Neuronal stem cell (in vitro differentiated cells): ENCODE results near the gene TSPOAP1.
A peak's percentile ranks its signal among the peaks of the same experiment; 100 is the strongest.

ENCODE experiments used
- DNase-seq: peaks from one replicate; pipeline ENCODE4 v3.0.0-alpha.2; 2013; ENCODE audit warnings: low spot score
- H2AFZ ChIP-seq: one replicate; pipeline ENCODE4 v1.6.1; 2013; ENCODE audit warnings: mild to moderate bottlenecking, low read length, inconsistent platforms
- H2AK5ac ChIP-seq: 2 replicates; pipeline ENCODE4 v1.6.1; 2013; ENCODE audit warnings: low read depth, mild to moderate bottlenecking, inconsistent platforms, low read length, moderate library complexity, mixed read lengths
- H2BK120ac ChIP-seq: 2 replicates; pipeline ENCODE4 v1.6.1; 2013; ENCODE audit warnings: low read depth, mild to moderate bottlenecking, inconsistent platforms, low read length, moderate library complexity, mixed read lengths
- H2BK12ac ChIP-seq: one replicate; pipeline ENCODE4 v1.6.1; 2013; ENCODE audit warnings: low read length, inconsistent platforms
- H2BK15ac ChIP-seq: 2 replicates; pipeline ENCODE4 v1.6.1; 2013; ENCODE audit warnings: mild to moderate bottlenecking, low read length, inconsistent platforms, mixed read lengths
- H2BK5ac ChIP-seq: one replicate; pipeline ENCODE4 v1.6.1; 2013; ENCODE audit warnings: inconsistent platforms, mild to moderate bottlenecking, low read length, moderate library complexity
- H3K14ac ChIP-seq: one replicate; pipeline ENCODE4 v1.6.1; 2013; ENCODE audit warnings: low read length, inconsistent platforms
- H3K18ac ChIP-seq: 2 replicates; pipeline ENCODE4 v1.6.1; 2013; ENCODE audit warnings: low read length, inconsistent platforms
- H3K23ac ChIP-seq: 2 replicates; pipeline ENCODE4 v1.6.1; 2013; ENCODE audit warnings: low read depth, mild to moderate bottlenecking, mixed read lengths, low read length, inconsistent platforms; ENCODE audit not compliant: poor library complexity
- H3K27ac ChIP-seq: replicated peaks from 3 replicates; pipeline ENCODE4 v1.5.1; 2013; ENCODE audit warnings: low read length, inconsistent platforms
- H3K27me3 ChIP-seq, 3 experiments: 2 replicates each; pipeline ENCODE4 v1.6.1; 2013; ENCODE audit warnings: low read length in 3 of 3, mild to moderate bottlenecking in 2 of 3, inconsistent platforms in 1 of 3, low read depth in 1 of 3, mixed read lengths in 1 of 3, moderate library complexity in 1 of 3; ENCODE audit not compliant: control insufficient read depth in 3 of 3, insufficient read depth in 3 of 3
- H3K36me3 ChIP-seq, 2 donors: replicated peaks in 1 of 2; 2 replicates each; pipeline ENCODE4 v1.6.1; 2013; ENCODE audit warnings: low read length in 2 of 2; ENCODE audit not compliant: control insufficient read depth in 2 of 2, insufficient read depth in 2 of 2
- H3K4ac ChIP-seq: 2 replicates; pipeline ENCODE4 v1.6.1; 2013; ENCODE audit warnings: inconsistent platforms, mild to moderate bottlenecking, low read length, moderate library complexity
- H3K4me1 ChIP-seq, 2 donors: 1 replicate in 1 of 2; 2 replicates in 1 of 2; pipeline ENCODE4 v1.6.1; 2013; ENCODE audit warnings: low read length in 2 of 2, low read depth in 1 of 2; ENCODE audit not compliant: control insufficient read depth in 2 of 2, insufficient read depth in 1 of 2
- H3K4me2 ChIP-seq: one replicate; pipeline ENCODE4 v1.6.1; 2013; ENCODE audit warnings: mild to moderate bottlenecking, low read length, inconsistent platforms; ENCODE audit not compliant: insufficient read depth, poor library complexity, severe bottlenecking
- H3K4me3 ChIP-seq, 2 donors: 2 replicates each; pipeline ENCODE4 v1.5.1; 2013; ENCODE audit warnings: low read length in 2 of 2, mild to moderate bottlenecking in 2 of 2, inconsistent platforms in 1 of 2, moderate library complexity in 1 of 2
- H3K79me1 ChIP-seq: one replicate; pipeline ENCODE4 v1.6.1; 2013; ENCODE audit warnings: low read depth, mild to moderate bottlenecking, inconsistent platforms, low read length, moderate library complexity
- H3K9ac ChIP-seq: one replicate; pipeline ENCODE4 v1.6.1; 2013; ENCODE audit warnings: mild to moderate bottlenecking, low read depth, low read length, inconsistent platforms; ENCODE audit not compliant: poor library complexity
- H3K9me3 ChIP-seq, 2 donors: replicated peaks in 1 of 2; 2 replicates each; pipeline versions ENCODE3 to v1.6.1; 2013; ENCODE audit warnings: low read length in 2 of 2, mild to moderate bottlenecking in 2 of 2, inconsistent platforms in 1 of 2, low read depth in 1 of 2, mixed read lengths in 1 of 2, moderate library complexity in 1 of 2; ENCODE audit not compliant: control insufficient read depth in 2 of 2, insufficient read depth in 1 of 2
- H4K8ac ChIP-seq: one replicate; pipeline ENCODE4 v1.6.1; 2013; ENCODE audit warnings: low read depth, mild to moderate bottlenecking, inconsistent platforms, low read length, moderate library complexity
- H4K91ac ChIP-seq: one replicate; pipeline ENCODE4 v1.6.1; 2013; ENCODE audit warnings: low read length, low read depth, mild to moderate bottlenecking, inconsistent platforms; ENCODE audit not compliant: poor library complexity
- WGBS, 2 donors: extraction: QIAGEN DNeasy Blood & Tissue Kit; methylation state at CpG; one replicate each; pipeline ENCODE4 v1.1.7; 2013; ENCODE audit warnings: missing lambda C conversion rate in 2 of 2, mixed read lengths in 1 of 2; ENCODE audit not compliant: insufficient read length in 2 of 2, insufficient replicate concordance in 1 of 2; ENCODE audit errors: extremely low coverage in 2 of 2; 5-methylcytosine and 5-hydroxymethylcytosine counted together

The TSPOAP1 gene

DNA sequence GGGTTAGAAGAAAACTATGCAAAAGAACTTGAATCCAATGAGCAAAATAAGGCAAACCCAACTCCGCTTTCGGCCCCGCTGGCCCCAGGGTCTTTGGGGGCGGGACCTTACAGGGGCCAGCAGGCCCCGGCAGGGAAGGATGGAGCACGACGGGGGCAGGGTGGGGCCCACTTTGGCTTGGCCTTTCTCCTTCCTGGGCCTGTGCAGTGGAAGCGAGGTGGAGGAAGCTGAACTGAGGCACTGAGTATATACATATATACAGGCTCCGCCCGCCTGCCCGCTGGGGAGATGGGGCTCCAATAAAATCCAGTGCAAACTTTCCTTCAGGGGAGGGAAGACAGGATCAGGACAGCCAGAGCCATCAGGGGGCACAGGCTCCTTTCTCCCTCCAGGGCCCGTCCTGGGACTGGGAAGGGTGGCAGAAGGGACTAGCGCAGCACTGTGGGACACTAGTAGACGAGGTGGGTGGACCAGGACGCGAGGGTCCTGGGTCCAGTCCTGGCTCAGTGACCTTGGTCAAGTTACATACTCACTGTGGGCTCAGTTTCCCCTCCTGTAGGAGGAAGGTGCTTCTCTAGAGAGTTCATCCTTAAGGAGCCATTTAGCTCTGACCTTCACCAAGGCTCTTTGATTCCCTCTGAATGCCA, 27.0 kb downstream of the TSPOAP1 start:
- Histone ChIP-seq H2BK12ac (no peak overlapping the region), H3K23ac (no peak overlapping the region), H3K4me2 (no peak overlapping the region), H3K14ac (no peak overlapping the region), H4K91ac (no peak overlapping the region), H3K9me3 (no peaks in the 10 kb centered on the region), H2AK5ac (peak overlapping the region; percentile 8), H3K36me3 (peaks cover 0 to 1% of the 10 kb centered on the region in 2 donors), H2BK120ac (peak overlapping the region; percentile 6), H3K79me1 (no peaks in the 10 kb centered on the region), H3K4me1 (peaks cover 0 to 5% of the 10 kb centered on the region in 2 donors), H2BK15ac (no peak overlapping the region), H3K4ac (no peak overlapping the region), H2AFZ (peak overlapping the region; percentile 69), H3K27me3 (no peaks in the 10 kb centered on the region), H3K9ac (no peak overlapping the region), H4K8ac (no peak overlapping the region), H3K18ac (no peak overlapping the region), H3K27ac (no peak overlapping the region), H2BK5ac (peak overlapping the region; percentile 68), H3K4me3 (no peak overlapping the region)
- no peak for DNase-seq
- WGBS, 2 donors, result no CpG with 5 or more reads among the region's 16 CpGs

GRCh38 chr17:58300336-58300735, 28.3 kb downstream of the TSPOAP1 start:
- no peak overlapping the region for H4K8ac ChIP-seq
- no peaks in the 10 kb centered on the region for H3K9me3 ChIP-seq
- H2BK12ac ChIP-seq, result no peak overlapping the region
- no peak overlapping the region for H2BK15ac ChIP-seq
- no peak overlapping the region for H4K91ac ChIP-seq
- no peak overlapping the region for H3K27ac ChIP-seq
- WGBS, 2 donors, result no CpG with 5 or more reads among the region's 6 CpGs
- peaks cover 0 to 1% of the 10 kb centered on the region in 2 donors for H3K36me3 ChIP-seq
- H3K4ac ChIP-seq, result no peak overlapping the region
- peaks cover 0 to 5% of the 10 kb centered on the region in 2 donors for H3K4me1 ChIP-seq
- no peak overlapping the region for H3K4me3 ChIP-seq
- no peak overlapping the region for H3K18ac ChIP-seq
- no peaks in the 10 kb centered on the region for H3K27me3 ChIP-seq
- no peak overlapping the region for H3K23ac ChIP-seq
- H3K4me2 ChIP-seq, result no peak overlapping the region
- no peaks in the 10 kb centered on the region for H3K79me1 ChIP-seq
- H2BK5ac ChIP-seq, result no peak overlapping the region
- H2AFZ ChIP-seq, result no peak overlapping the region
- no peak overlapping the region for H3K9ac ChIP-seq
- H2AK5ac ChIP-seq, result no peak overlapping the region
- DNase-seq, result no peak
- H3K14ac ChIP-seq, result no peak overlapping the region
- H2BK120ac ChIP-seq, result no peak overlapping the region

DNA sequence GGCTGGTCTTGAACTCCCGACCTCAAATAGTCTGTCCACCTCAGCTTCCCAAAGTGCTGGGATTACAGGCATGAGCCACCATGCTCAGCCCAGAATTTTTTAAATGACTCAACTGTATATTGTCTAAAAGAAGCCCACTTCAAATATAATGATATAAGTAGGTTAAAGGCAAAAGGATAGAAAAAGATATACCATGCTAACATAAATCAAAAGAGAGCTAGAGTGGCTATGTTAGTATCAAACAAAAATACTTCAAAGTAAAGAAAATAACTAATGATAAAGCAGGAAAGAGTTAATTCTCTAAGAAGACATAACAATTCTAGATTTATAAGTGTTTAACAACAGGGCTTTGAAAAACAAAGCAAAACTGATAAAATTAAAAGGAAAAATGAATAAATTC, 34.6 kb downstream of the TSPOAP1 start:
- Histone ChIP-seq H3K4me3 (no peak overlapping the region), H3K36me3 (no peaks in the 10 kb centered on the region), H3K9me3 (no peaks in the 10 kb centered on the region), H2BK120ac (no peak overlapping the region), H2BK12ac (no peak overlapping the region), H3K9ac (no peak overlapping the region), H3K4me1 (no peaks in the 10 kb centered on the region), H3K23ac (no peak overlapping the region), H2BK5ac (no peak overlapping the region), H2AFZ (no peak overlapping the region), H3K4me2 (no peak overlapping the region), H3K27ac (no peak overlapping the region), H4K91ac (no peak overlapping the region), H3K18ac (no peak overlapping the region), H3K79me1 (no peaks in the 10 kb centered on the region), H2AK5ac (no peak overlapping the region), H2BK15ac (no peak overlapping the region), H3K4ac (no peak overlapping the region), H3K14ac (no peak overlapping the region), H3K27me3 (peaks cover 0 to 27% (median 0%) of the 10 kb centered on the region in 3 experiments), H4K8ac (no peak overlapping the region)
- no peak for DNase-seq
- WGBS, 2 donors, result no CpG with 5 or more reads among the region's 1 CpG

DNA sequence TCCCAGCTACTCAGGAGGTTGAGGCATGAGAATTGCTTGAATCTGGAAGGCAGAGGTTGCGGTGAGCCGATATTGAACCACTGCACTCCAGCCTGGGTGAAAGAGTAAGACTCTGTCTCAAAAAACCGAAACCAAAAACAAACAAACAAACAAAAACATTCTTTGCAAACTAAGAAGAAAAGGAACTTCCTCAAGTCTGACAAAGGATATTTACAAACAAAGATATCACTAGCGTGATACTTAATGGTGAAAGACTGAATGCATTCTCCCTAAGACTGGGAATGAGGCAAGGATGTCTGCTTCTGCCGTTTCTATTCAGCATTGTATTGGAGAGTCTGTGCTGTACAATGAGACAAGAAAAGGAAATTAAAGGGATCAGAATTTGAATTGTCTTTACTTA, 37.3 kb downstream of the TSPOAP1 start:
- H2AK5ac ChIP-seq, result no peak overlapping the region
- no peak overlapping the region for H3K23ac ChIP-seq
- no peaks in the 10 kb centered on the region for H3K79me1 ChIP-seq
- no peak overlapping the region for H3K4me3 ChIP-seq
- no peak overlapping the region for H2BK12ac ChIP-seq
- H3K18ac ChIP-seq, result no peak overlapping the region
- no peaks in the 10 kb centered on the region for H3K36me3 ChIP-seq
- H3K27me3 ChIP-seq, result peaks cover 0 to 27% (median 0%) of the 10 kb centered on the region in 3 experiments
- DNase-seq, result no peak
- H2BK5ac ChIP-seq, result no peak overlapping the region
- no peaks in the 10 kb centered on the region for H3K9me3 ChIP-seq
- no peak overlapping the region for H3K27ac ChIP-seq
- H2BK15ac ChIP-seq, result no peak overlapping the region
- no peak overlapping the region for H3K9ac ChIP-seq
- no peak overlapping the region for H3K4me2 ChIP-seq
- H2BK120ac ChIP-seq, result no peak overlapping the region
- H3K4me1 ChIP-seq, result no peaks in the 10 kb centered on the region
- no peak overlapping the region for H2AFZ ChIP-seq
- H3K4ac ChIP-seq, result no peak overlapping the region
- no peak overlapping the region for H4K91ac ChIP-seq
- no peak overlapping the region for H3K14ac ChIP-seq
- no peak overlapping the region for H4K8ac ChIP-seq
- no CpG with 5 or more reads among the region's 5 CpGs for WGBS, 2 donors
